HG03280 (cell line): ENCODE measurements around the gene HK1.

Source experiments
- ATAC-seq: cut with Tn5 transposase; IDR thresholded peaks from one replicate; pipeline ENCODE4 v1.9.1; 2021; ENCODE audit warnings: mild to moderate bottlenecking, moderate library complexity; ENCODE audit not compliant: unreplicated experiment

The HK1 gene

GRCh38 chr10:69343905-69344304 is 65.6 kb downstream of the HK1 start:
- no peak for ATAC-seq

- no peak for ATAC-seq
Observed at GRCh38 chr10:69344591-69345252, 66.4 kb downstream of the HK1 start.

- ATAC-seq = no peak
Observed at GRCh38 chr10:69345402-69345801, 67.1 kb downstream of the HK1 start.

GRCh38 chr10:69345890-69346474 is 67.7 kb downstream of the HK1 start:
- ATAC-seq = no peak

- ATAC-seq = no peak
Observed at GRCh38 chr10:69346776-69347175, 68.5 kb downstream of the HK1 start.

GRCh38 chr10:69348816-69349541 is 70.7 kb downstream of the HK1 start:
- ATAC-seq = no peak

GRCh38 chr10:69349542-69349888 is 71.2 kb downstream of the HK1 start:
- no peak for ATAC-seq

GRCh38 chr10:69351589-69351988 is 73.3 kb downstream of the HK1 start:
- ATAC-seq = no peak

- no peak for ATAC-seq
Observed at GRCh38 chr10:69352569-69353264, 74.4 kb downstream of the HK1 start.

GRCh38 chr10:69353977-69354635 is 75.8 kb downstream of the HK1 start:
- no peak for ATAC-seq

- no peak for ATAC-seq
Observed at GRCh38 chr10:69356187-69356586, 77.9 kb downstream of the HK1 start.

GRCh38 chr10:69358148-69358795 is 80.0 kb downstream of the HK1 start:
- ATAC-seq = no peak

GRCh38 chr10:69359148-69359547 is 80.9 kb downstream of the HK1 start:
- no peak for ATAC-seq

GRCh38 chr10:69359594-69359993 is 81.3 kb downstream of the HK1 start:
- ATAC-seq = no peak

GRCh38 chr10:69360485-69361302 is 82.4 kb downstream of the HK1 start:
- no peak for ATAC-seq

GRCh38 chr10:69361303-69361614 is 83.0 kb downstream of the HK1 start:
- ATAC-seq = no peak

- ATAC-seq = no peak
Observed at GRCh38 chr10:69362471-69362954, 84.2 kb downstream of the HK1 start.

- no peak for ATAC-seq
Observed at GRCh38 chr10:69363666-69364065, 85.4 kb downstream of the HK1 start.

GRCh38 chr10:69364232-69364940 is 86.1 kb downstream of the HK1 start:
- ATAC-seq = no peak
